ENCODE data around the gene FAM193B. TPM values are rescaled to one million over a fixed set of nuclear protein-coding genes. Genes with fewer than 3 reads are reported as not detected.

FAM193B gene
- total and polyA plus RNA-seq, 9 of the 15 experiments (the other 6 are each of a cell fraction or from before 2014, with no cell fraction given) = 4.4 to 76.4 (median 37.3) TPM

DNA sequence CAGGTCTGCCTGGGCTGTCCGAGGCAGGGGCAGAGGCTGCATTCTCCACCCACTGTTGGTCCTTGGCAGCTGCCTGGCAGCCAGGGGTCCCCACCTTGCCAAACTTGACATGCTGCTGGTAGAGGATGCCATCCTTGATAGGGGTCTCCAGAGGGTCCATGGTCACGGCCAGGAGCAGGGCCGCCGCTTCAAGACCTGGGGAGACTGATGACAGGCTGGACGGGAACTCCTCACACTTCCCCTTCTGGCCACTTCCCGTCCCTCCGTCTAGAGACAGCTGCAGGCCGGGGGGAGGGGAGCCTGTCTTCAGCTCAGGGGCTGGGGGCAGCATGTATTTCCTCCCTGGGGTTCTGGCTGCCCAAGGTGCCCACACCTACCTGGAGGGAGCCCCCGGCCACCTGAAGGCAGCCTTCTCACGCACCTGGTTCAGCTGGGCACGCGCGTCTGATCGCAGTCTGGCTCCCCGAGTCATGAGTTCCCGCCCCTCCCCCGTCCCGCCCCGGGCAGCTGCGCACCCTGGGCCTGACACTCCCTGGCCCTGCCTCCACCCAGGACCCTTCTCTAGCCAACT lies 44.9 kb downstream of the FAM193B start, which contains the start of gene DOK3 (continued):
- TF ChIP-seq, protein P1, sequence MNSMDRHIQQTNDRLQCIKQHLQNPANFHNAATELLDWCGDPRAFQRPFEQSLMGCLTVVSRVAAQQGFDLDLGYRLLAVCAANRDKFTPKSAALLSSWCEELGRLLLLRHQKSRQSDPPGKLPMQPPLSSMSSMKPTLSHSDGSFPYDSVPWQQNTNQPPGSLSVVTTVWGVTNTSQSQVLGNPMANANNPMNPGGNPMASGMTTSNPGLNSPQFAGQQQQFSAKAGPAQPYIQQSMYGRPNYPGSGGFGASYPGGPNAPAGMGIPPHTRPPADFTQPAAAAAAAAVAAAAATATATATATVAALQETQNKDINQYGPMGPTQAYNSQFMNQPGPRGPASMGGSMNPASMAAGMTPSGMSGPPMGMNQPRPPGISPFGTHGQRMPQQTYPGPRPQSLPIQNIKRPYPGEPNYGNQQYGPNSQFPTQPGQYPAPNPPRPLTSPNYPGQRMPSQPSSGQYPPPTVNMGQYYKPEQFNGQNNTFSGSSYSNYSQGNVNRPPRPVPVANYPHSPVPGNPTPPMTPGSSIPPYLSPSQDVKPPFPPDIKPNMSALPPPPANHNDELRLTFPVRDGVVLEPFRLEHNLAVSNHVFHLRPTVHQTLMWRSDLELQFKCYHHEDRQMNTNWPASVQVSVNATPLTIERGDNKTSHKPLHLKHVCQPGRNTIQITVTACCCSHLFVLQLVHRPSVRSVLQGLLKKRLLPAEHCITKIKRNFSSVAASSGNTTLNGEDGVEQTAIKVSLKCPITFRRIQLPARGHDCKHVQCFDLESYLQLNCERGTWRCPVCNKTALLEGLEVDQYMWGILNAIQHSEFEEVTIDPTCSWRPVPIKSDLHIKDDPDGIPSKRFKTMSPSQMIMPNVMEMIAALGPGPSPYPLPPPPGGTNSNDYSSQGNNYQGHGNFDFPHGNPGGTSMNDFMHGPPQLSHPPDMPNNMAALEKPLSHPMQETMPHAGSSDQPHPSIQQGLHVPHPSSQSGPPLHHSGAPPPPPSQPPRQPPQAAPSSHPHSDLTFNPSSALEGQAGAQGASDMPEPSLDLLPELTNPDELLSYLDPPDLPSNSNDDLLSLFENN (IDR thresholded peaks at IDR 0.05; ENCODE audit: low read depth in 2 of 2, low read length in 2 of 2) = 0 out of 4 replicates have a peak, but pooled peaks of 1 of the 2 experiments have one; percentile 4
- TF ChIP-seq, protein P2, sequence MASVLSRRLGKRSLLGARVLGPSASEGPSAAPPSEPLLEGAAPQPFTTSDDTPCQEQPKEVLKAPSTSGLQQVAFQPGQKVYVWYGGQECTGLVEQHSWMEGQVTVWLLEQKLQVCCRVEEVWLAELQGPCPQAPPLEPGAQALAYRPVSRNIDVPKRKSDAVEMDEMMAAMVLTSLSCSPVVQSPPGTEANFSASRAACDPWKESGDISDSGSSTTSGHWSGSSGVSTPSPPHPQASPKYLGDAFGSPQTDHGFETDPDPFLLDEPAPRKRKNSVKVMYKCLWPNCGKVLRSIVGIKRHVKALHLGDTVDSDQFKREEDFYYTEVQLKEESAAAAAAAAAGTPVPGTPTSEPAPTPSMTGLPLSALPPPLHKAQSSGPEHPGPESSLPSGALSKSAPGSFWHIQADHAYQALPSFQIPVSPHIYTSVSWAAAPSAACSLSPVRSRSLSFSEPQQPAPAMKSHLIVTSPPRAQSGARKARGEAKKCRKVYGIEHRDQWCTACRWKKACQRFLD (CRISPR knock-in tag; IDR thresholded peaks at IDR 0.05) = 0 out of 2 replicates have a peak, but pooled peaks have one; percentile 12
- no peak for TF ChIP-seq NR2C2 (CRISPR knock-in tag; IDR thresholded peaks at IDR 0.05)
- TF ChIP-seq NR2C2 (tag; IDR thresholded peaks at IDR 0.05) = no peak
- TF ChIP-seq ZNF778 (CRISPR knock-in tag; IDR thresholded peaks at IDR 0.05) = no peak
- TF ChIP-seq IRF2 (CRISPR knock-in tag; IDR thresholded peaks at IDR 0.05) = no peak
- 0 out of 2 replicates have a peak, but pooled peaks have one; percentile 7 for TF ChIP-seq ARID4B (CRISPR knock-in tag; IDR thresholded peaks at IDR 0.05)
- TF ChIP-seq ZNF518B (CRISPR knock-in tag; IDR thresholded peaks at IDR 0.05) = no peak
- peak; percentile 24; the same call in 1 of the 2 replicates for TF ChIP-seq ETV1 (tag; conservative IDR thresholded peaks at IDR 0.05; ENCODE audit: low read depth)
- no peak for TF ChIP-seq PCBP1 (IDR thresholded peaks at IDR 0.05; ENCODE audit: low read depth, low read length, poor library complexity, severe bottlenecking)

All from K562 (cell line).